Hepatocyte (in vitro differentiated cells): Measurements from ENCODE around the gene ODC1. TPM values are rescaled to one million over a fixed set of nuclear protein-coding genes. Genes with fewer than 3 reads are reported as not detected.

ENCODE experiments used
- DNase-seq: peaks from one replicate; pipeline ENCODE4 v3.0.0-alpha.2; 2016; ENCODE audit warnings: low spot score
- H2AFZ ChIP-seq: fragments of 200-600 bp; sonication (generic); 2 replicates; pipeline ENCODE4 v1.6.0; 2016; ENCODE audit warnings: antibody characterized with exemption, mild to moderate bottlenecking
- H3K27ac ChIP-seq: fragments of 200-600 bp; sonication (generic); 2 replicates; pipeline ENCODE4 v1.5.1; 2016; ENCODE audit warnings: mild to moderate bottlenecking
- H3K27me3 ChIP-seq: fragments of 200-600 bp; sonication (generic); 2 replicates; pipeline ENCODE4 v1.6.1; 2016
- H3K36me3 ChIP-seq: fragments of 200-600 bp; sonication (generic); replicated peaks from 2 replicates; pipeline ENCODE4 v1.5.1; 2016; ENCODE audit warnings: low read depth; ENCODE audit not compliant: insufficient read depth
- H3K4me1 ChIP-seq: fragments of 200-600 bp; sonication (generic); 2 replicates; pipeline ENCODE4 v1.5.1; 2016; ENCODE audit warnings: mild to moderate bottlenecking, moderate library complexity; ENCODE audit not compliant: insufficient read depth
- H3K4me2 ChIP-seq: fragments of 200-600 bp; sonication (generic); 2 replicates; pipeline ENCODE4 v1.6.0; 2016
- H3K4me3 ChIP-seq: fragments of 200-600 bp; sonication (generic); 2 replicates; pipeline ENCODE4 v1.5.1; 2016; ENCODE audit warnings: mild to moderate bottlenecking
- H3K79me2 ChIP-seq: fragments of 200-600 bp; sonication (generic); 2 replicates; pipeline ENCODE4 v1.6.0; 2017; ENCODE audit warnings: mild to moderate bottlenecking
- H3K9me2 ChIP-seq: fragments of 200-600 bp; sonication (generic); replicated peaks from 2 replicates; pipeline ENCODE4 v1.6.0; 2017; ENCODE audit warnings: mild to moderate bottlenecking; ENCODE audit not compliant: insufficient read depth
- H3K9me3 ChIP-seq: fragments of 200-600 bp; sonication (generic); 2 replicates; pipeline ENCODE4 v1.5.1; 2016; ENCODE audit warnings: low read depth, mild to moderate bottlenecking
- H4K20me1 ChIP-seq: fragments of 200-600 bp; sonication (generic); 2 replicates; pipeline ENCODE4 v1.6.0; 2016; ENCODE audit warnings: mild to moderate bottlenecking; ENCODE audit not compliant: insufficient read depth, poor library complexity, severe bottlenecking
- EZH2 ChIP-seq: fragments of 200-600 bp; sonication (generic); IDR thresholded peaks from 2 replicates; pipeline ENCODE4 v1.6.1; 2016; ENCODE audit warnings: antibody characterized with exemption, mild to moderate bottlenecking, borderline replicate concordance
- EZH2phosphoT487 ChIP-seq: fragments of 200-600 bp; sonication (generic); IDR thresholded peaks from one replicate; pipeline ENCODE4 v1.6.1; 2018; ENCODE audit warnings: antibody characterized with exemption, mild to moderate bottlenecking, low read depth, moderate library complexity; ENCODE audit not compliant: unreplicated experiment, severe bottlenecking
- WGBS: methylation state at CpG from one replicate; pipeline ENCODE4 v1.1.6; 2016; ENCODE audit warnings: low lambda C conversion rate; ENCODE audit errors: missing lambda C conversion rate; 5-methylcytosine and 5-hydroxymethylcytosine counted together
- polyA plus RNA-seq: library from polyadenylated mRNA; unstranded; fragments of >200 nt; fragmentation: Nextera tagmentation; extraction: Ambion mirVana; gene quantifications from 2 replicates; pipeline ENCODE4 v1.2.1, GENCODE V29; 2016
- total RNA-seq: library from RNA; depleted of rRNA; stranded (reverse); fragments of >200 nt; gene quantifications from 2 replicates; pipeline ENCODE4 v1.2.3, GENCODE V29; 2014
- TF ChIP-seq, protein P1 (sequence below): fragments of 200-600 bp; sonication (generic); IDR thresholded peaks from 2 replicates; pipeline ENCODE4 v1.5.1; 2016; ENCODE audit warnings: antibody characterized with exemption, mild to moderate bottlenecking; ENCODE audit not compliant: poor library complexity

ODC1 gene
- total and polyA plus RNA-seq, 2 experiments from 2014 or later, result 92.8 to 165 TPM

DNA sequence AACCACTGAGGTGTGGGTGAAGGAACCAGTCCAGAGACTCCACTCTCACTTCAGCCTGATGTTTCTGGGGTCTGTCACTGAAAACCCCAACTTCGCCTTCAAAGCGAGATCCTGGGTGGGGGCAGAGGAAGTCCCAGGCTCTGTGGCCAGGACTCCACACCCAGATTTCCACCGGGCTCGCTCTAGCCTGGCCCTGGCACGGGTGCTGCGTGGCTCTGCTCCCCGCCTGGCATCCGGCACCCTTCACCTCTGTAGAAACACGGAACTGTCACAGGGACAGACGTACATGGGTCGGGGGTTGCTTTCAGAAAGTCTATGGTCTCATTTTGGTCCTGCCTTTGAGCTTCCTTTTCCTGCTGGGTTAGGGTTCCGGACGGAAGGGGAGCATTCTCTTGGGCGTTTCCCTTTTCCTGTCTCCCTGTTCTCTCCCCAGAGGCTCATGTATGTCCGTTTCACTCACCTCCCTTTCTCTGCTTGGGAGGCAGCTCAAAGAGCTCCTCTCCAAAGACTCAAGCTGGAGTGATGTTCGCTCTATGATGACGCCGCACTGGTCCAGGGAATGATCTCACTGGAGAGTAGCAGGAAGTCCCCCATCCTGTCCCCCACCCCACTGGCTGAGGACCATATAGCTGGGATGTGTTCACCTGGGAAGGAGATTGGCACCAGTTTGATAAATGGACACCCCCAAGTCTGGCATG, 41.5 kb downstream of the ODC1 start:
- DNase-seq, result no peak
- H4K20me1 ChIP-seq, result no peaks in the 10 kb centered on the region
- H3K27ac ChIP-seq, result no peak overlapping the region
- no peak overlapping the region for H3K4me3 ChIP-seq
- TF ChIP-seq EZH2phosphoT487 (no peak), EZH2 (no peak)
- TF ChIP-seq, protein P1, sequence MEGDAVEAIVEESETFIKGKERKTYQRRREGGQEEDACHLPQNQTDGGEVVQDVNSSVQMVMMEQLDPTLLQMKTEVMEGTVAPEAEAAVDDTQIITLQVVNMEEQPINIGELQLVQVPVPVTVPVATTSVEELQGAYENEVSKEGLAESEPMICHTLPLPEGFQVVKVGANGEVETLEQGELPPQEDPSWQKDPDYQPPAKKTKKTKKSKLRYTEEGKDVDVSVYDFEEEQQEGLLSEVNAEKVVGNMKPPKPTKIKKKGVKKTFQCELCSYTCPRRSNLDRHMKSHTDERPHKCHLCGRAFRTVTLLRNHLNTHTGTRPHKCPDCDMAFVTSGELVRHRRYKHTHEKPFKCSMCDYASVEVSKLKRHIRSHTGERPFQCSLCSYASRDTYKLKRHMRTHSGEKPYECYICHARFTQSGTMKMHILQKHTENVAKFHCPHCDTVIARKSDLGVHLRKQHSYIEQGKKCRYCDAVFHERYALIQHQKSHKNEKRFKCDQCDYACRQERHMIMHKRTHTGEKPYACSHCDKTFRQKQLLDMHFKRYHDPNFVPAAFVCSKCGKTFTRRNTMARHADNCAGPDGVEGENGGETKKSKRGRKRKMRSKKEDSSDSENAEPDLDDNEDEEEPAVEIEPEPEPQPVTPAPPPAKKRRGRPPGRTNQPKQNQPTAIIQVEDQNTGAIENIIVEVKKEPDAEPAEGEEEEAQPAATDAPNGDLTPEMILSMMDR, result no peak
- H3K9me3 ChIP-seq, result no peaks in the 10 kb centered on the region
- peaks cover 19% of the 10 kb centered on the region for H3K4me1 ChIP-seq
- H2AFZ ChIP-seq, result no peak overlapping the region
- 95% methylated on average over 18 of the region's 18 CpGs for WGBS
- no peak overlapping the region for H3K4me2 ChIP-seq
- no peaks in the 10 kb centered on the region for H3K36me3 ChIP-seq
- H3K27me3 ChIP-seq, result no peaks in the 10 kb centered on the region
- H3K79me2 ChIP-seq, result no peaks in the 10 kb centered on the region
- no peaks in the 10 kb centered on the region for H3K9me2 ChIP-seq

DNA sequence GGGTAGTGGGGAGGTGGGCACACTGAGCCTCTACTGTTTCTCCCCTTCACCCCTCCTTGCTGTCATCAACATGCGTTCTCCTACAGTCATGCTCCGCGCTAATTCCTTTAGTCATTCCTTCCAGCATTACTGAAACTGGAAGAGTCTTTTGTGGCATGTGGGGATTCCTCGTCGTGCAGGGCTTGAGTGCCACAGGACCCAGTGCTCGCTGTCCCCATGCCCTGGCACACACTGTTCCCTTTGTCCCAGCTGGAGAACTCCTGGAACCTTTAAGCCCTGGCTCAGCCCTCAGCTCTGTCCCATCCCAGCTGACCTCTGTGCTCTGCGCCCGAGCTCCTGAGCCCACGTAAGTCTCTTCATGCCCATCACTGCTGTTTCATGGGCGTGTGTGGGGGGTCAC, 42.1 kb downstream of the ODC1 start:
- no peak for TF ChIP-seq EZH2
- TF ChIP-seq, protein P1, result no peak
- no peak for TF ChIP-seq EZH2phosphoT487
- no peak overlapping the region for H3K4me3 ChIP-seq
- no peak for DNase-seq
- H3K27ac ChIP-seq, result no peak overlapping the region
- H3K27me3 ChIP-seq, result no peaks in the 10 kb centered on the region
- peaks cover 25% of the 10 kb centered on the region for H3K4me1 ChIP-seq
- no peaks in the 10 kb centered on the region for H3K9me3 ChIP-seq
- H2AFZ ChIP-seq, result no peak overlapping the region
- H3K79me2 ChIP-seq, result no peaks in the 10 kb centered on the region
- H4K20me1 ChIP-seq, result no peaks in the 10 kb centered on the region
- WGBS, result 94% methylated on average over 10 of the region's 10 CpGs
- no peak overlapping the region for H3K4me2 ChIP-seq
- no peaks in the 10 kb centered on the region for H3K36me3 ChIP-seq
- no peaks in the 10 kb centered on the region for H3K9me2 ChIP-seq

DNA sequence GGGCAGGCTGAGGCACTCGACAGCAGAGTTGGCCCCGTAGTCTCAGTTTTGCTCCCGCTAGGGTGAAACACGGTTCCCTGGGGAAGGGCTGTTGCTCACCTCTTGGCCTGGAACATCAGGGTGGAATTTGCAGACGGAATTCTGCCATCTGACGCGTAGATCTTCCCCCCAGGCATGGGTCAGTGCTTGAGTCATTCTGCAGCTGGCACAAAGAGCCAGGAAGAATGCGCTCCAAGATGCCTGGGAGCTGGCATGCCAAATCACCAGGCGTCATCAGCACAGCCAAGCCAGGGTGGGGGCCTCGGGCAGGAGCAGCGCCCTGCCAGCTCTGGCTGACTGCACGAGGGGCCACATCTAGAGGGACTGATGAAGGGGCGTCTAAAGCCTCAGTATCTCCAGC, 42.7 kb downstream of the ODC1 start:
- H3K4me1 ChIP-seq, result peaks cover 24% of the 10 kb centered on the region
- H3K36me3 ChIP-seq, result no peaks in the 10 kb centered on the region
- no peaks in the 10 kb centered on the region for H3K9me3 ChIP-seq
- H3K4me2 ChIP-seq, result no peak overlapping the region
- no peak overlapping the region for H3K4me3 ChIP-seq
- DNase-seq, result no peak
- H3K27ac ChIP-seq, result no peak overlapping the region
- no peaks in the 10 kb centered on the region for H3K9me2 ChIP-seq
- H2AFZ ChIP-seq, result no peak overlapping the region
- no peaks in the 10 kb centered on the region for H3K27me3 ChIP-seq
- no peaks in the 10 kb centered on the region for H3K79me2 ChIP-seq
- TF ChIP-seq EZH2phosphoT487 (no peak), EZH2 (no peak)
- TF ChIP-seq, protein P1, result no peak
- no peaks in the 10 kb centered on the region for H4K20me1 ChIP-seq
- 90% methylated on average over 13 of the region's 13 CpGs for WGBS
